H1 (cell line): ENCODE data around the gene NRXN3. TPM values are rescaled to one million over a fixed set of nuclear protein-coding genes. Genes with fewer than 3 reads are reported as not detected.

Experiments
- BCL11A ChIP-seq, 2 experiments: IDR thresholded peaks; one replicate each; pipeline ENCODE4 v1.6.1; 2011; ENCODE audit warnings: low read depth in 2 of 2, low read length in 2 of 2, mild to moderate bottlenecking in 2 of 2
- CTBP2 ChIP-seq: IDR thresholded peaks from 2 replicates; pipeline ENCODE4 v1.7.0; 2011; ENCODE audit warnings: borderline replicate concordance, mild to moderate bottlenecking, moderate library complexity, mixed read lengths, low read length; ENCODE audit not compliant: insufficient read depth, insufficient read length
- HDAC6 ChIP-seq: IDR thresholded peaks from one replicate; pipeline ENCODE4 v1.7.1; 2012; ENCODE audit warnings: low read depth, mild to moderate bottlenecking, inconsistent platforms, low read length, moderate library complexity
- TEAD4 ChIP-seq: IDR thresholded peaks from 2 replicates; pipeline ENCODE4 v1.6.1; 2012; ENCODE audit warnings: low read depth, low read length, inconsistent platforms, mixed read lengths
- polyA plus RNA-seq, 7 experiments: library from polyadenylated mRNA; depleted of rRNA in 3 of 7; stranded (reverse) in 5 of 7; unstranded in 2 of 7; fragments of >200 nt in 5 of 7; fragments of 200-250 nt in 2 of 7; gene quantifications; 1 replicate in 5 of 7; 2 replicates in 1 of 7; 4 replicates in 1 of 7; pipeline versions ENCODE4 v1.2.1 to v1.2.3, GENCODE V29; 2011 to 2013; ENCODE audit warnings: missing spikeins in 2 of 7, mixed read lengths in 2 of 7
- total RNA-seq: library from RNA; stranded (reverse); fragmentation: NEBNext Ultra II Directional; extraction: Animal tissue kit (Norgen Biotek cat#: 25700); gene quantifications from 2 replicates; pipeline ENCODE4 v1.2.1, GENCODE V29; 2021

Gene NRXN3
- total and polyA plus RNA-seq, 2 of the 8 experiments (the other 6 are each of a cell fraction or from before 2014, with no cell fraction given): 2.6 to 4.1 TPM

GRCh38 chr14:79050787-79051727 lies 880.9 kb downstream of the NRXN3 start (continued):
- TF ChIP-seq BCL11A (IDR thresholded peaks at IDR 0.05; ENCODE audit: low read depth in 2 of 2, low read length in 2 of 2) (no peak), CTBP2 (no peak), HDAC6 (no peak), TEAD4 (no peak)
